ENCODE results near the gene MASTL.

MASTL gene

GRCh38 chr10:27225642-27226257, 70.6 kb downstream of the MASTL start:
- no peak for DNase-seq

- DNase-seq = no peak
These were observed 74.9 kb downstream of the MASTL start for GRCh38 chr10:27230022-27230421.

DNA sequence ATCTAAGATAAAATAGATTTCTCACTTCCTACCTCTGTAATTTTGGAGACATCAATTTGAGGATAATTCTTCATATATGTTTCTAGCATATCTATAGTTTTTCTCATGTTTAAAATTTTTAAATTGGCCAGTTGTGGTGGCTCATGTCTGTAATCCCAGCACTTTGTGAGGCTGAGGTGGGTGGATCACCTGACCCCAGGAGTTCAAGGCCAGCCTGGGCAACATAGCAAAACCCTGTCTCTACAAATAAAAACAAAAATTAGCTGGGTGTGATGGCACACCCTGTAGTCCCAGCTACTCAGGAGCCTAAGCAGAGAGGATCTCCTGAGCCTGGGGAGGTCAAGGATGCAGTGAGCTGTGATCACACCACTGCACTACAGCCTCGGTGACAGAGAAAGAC, 80.6 kb downstream of the MASTL start:
- DNase-seq = no peak

All from NCI-H1048 (cell line).